NCI-H2171 treated with DMSO at 0.1 percent for 48 hours (cell line): Measurements from ENCODE around the gene CTPS2.
A peak's percentile ranks its signal among the peaks of the same experiment; 100 is the strongest.

Experiments used
- DNase-seq: peaks from one replicate; lab custom pipeline; 2025; lab: John Stamatoyannopoulos, UW

CTPS2 gene

GRCh38 chrX:16714504-16714903, 2.0 kb upstream of the CTPS2 start:
- no peak for DNase-seq

- peak; percentile 1 for DNase-seq
Observed at GRCh38 chrX:16711893-16712547, 449 bp downstream of the CTPS2 start.

GRCh38 chrX:16711219-16711811, 1.2 kb downstream of the CTPS2 start:
- no peak for DNase-seq

- no peak for DNase-seq
Observed at GRCh38 chrX:16708016-16708415, 4.5 kb downstream of the CTPS2 start.

- no peak for DNase-seq
Observed at GRCh38 chrX:16705370-16705769, 7.1 kb downstream of the CTPS2 start.

DNA sequence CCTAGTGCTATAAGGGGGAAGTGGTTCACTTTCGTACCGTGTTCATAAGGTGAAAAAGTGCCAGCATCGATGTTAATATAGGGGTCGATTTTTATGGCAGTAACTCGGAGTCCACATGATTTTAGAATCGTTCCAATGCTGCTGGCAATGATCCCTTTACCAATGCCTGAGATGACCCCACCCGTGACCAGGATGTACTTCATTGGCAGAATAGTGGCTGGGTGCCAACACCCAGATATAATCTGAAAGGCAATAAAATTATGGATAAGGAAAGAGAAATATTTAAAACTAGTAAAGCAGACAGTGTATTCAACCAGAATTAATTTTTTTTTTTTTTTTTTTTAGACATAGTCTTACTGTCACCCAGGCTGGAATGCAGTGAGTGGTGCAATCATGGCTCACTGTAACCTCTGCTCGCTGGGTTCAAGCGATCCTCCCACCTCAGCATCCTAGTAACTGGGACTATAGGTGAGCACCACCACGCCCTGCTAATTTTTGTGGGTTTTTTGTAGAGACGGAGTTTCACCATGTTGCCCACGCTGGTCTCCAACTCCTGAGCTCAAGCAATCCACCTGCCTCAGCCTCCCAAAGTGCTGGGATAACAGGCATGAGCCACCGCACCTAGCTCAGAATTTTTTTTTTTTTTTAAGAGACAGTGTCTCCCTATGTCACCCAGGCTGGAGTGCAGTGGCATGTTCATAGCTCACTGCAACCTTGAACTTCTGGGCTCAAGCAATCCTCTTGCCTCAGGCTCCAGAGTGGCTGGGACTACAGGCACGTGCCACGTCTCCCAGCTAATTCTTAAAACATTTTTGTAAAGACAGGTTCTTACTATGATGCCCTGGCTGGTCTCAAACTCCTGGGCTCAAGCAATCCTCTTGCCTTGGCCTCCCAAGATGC, 9.5 kb downstream of the CTPS2 start:
- DNase-seq: no peak

DNA sequence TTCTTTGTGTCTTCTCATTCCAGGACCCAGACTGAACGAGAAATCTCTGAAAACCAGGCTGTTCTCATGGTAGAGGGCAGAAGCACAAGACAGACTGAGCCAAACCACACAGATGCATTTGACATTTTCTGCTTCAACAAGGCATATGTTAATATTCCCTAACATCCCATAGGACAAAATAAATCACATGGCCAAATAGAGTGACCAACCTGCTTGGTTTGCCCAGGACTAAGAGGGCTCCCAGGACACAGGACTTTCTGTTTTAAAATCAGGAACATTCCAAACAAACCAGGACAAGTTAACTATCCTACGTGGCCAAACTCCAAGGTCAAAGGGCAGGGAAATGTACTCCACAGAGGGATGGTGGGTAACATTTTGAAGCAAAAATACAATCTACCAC, 11.7 kb downstream of the CTPS2 start:
- DNase-seq: no peak

DNA sequence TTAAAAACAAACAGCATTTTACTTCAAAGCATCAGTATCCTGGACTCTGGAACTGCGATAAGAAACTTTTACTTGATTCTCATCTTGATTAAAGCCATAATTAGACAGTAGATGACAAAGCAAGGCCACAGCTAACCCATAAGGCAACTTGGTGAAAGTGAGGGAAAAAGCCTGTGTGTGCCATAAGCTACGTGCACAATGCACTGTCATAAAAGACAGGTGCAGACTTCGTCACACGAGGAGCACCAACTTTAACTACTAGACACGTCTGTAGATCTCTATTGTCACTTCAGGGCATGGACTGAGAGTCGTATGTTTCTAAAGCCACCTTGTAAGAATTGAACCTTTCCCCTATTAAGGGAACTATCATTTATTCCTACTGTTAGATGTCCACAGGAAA, 13.1 kb downstream of the CTPS2 start:
- DNase-seq: no peak

DNA sequence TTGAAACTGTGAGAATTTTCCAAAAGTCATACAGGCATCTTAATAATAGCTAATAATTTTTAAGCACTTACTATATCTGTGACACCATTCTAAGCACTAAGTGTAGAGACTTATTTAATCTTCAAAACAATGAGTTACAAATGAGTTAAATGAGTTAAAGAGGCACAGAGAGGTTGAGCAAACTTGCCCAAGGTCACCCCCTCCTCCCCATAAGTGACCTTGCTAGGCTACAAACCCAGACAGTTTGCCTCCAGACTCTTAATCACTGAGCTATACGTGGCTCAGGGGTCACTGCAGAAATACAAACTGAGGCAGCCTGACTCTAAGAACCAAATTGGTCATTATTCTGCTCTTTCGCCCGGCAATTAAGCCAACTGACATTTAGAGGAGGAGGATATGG, 15.5 kb downstream of the CTPS2 start:
- no peak for DNase-seq

- peak; percentile 40 for DNase-seq
Observed at GRCh38 chrX:16695079-16695676, 17.3 kb downstream of the CTPS2 start.

DNA sequence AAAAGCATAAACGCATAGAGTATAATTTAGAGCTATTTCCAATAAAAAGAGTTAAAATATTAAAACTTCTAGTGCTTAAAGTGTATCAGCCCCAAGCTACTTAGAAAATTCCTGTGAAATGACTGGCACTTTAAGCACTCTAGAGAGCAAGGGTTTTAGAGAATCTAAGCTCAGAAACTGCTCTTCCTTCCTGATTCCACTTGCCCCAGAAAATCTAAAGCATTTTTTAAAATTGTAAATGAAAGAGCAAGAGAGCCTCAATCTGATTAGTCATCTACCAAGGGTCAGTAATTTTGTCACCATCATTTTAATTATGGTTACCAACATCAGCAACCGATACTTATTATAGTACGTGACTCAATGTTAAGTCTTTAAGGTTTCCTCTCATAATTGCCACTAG, 25.0 kb downstream of the CTPS2 start:
- DNase-seq: no peak

DNA sequence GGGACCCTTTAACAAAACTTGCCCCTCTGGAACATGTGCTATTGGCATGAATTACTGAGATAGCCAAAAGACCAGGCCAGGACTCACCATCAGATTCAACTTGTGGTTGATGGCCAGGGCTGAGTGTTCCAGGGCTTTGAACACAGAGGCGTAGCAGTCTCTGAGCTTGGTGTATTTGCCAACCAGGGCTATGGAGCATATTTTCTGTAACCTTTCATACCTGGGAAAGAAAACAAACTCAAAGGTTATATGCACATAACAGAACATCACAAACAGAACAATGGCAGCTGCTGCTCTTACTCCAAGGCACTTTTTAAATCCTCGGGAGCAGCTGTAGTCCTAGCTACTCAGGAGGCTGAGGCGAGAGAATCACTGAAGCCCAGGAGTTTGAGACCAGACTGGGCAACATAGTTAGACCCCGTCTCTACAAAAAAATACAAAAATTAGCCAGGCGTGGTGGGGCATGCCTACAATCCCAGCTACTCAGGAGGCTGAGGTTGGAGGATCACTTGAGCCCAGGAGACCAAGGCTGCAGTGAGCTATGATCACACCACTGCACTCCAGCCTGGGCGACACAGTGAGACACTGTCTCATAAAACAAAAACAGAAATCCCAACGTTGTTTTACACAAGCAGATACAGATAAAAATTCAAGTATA, 29.3 kb downstream of the CTPS2 start:
- DNase-seq: no peak

GRCh38 chrX:16678689-16679088, 33.8 kb downstream of the CTPS2 start:
- DNase-seq: no peak

DNA sequence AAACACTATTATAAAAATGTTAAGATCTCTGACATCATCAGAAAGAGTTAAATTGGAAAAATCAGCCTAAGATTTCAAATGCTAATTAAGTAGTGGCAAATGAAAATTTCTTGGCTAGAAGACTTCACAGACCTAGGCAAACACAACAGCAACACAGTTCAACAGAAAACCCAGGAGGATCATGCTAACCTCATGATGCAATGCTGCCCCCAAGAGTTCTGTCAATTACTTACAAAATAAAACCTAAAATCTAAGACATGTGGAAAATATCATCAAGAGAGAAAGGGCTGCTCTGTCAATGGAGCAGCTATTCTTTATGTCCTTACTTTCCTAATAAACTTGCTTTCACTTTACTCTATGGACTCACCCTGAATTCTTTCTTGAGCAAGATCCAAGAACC, 41.5 kb downstream of the CTPS2 start:
- DNase-seq: peak; percentile 31

GRCh38 chrX:16666541-16666940, 45.9 kb downstream of the CTPS2 start:
- no peak for DNase-seq

DNA sequence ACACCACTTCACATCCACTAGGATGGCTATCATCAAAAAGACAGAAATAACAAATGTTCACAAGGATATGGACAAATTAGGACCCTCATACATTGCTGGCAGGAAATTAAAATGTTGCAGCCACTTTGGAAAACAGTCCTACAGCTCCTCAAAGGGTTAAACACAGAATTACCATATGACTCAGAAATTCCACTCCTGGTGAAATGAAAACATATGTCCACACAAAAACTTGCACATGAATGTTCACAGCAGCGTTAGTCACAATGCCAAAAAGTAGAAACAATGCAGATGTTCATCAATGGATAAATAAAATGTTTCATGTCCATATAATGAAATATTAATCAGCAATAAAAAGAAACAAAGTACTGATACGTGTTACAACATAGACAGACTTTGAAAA, 47.4 kb downstream of the CTPS2 start:
- DNase-seq: no peak

GRCh38 chrX:16664626-16665025, 47.8 kb downstream of the CTPS2 start:
- DNase-seq: no peak

GRCh38 chrX:16664074-16664473, 48.4 kb downstream of the CTPS2 start:
- DNase-seq: no peak

GRCh38 chrX:16662402-16662801, 50.1 kb downstream of the CTPS2 start:
- DNase-seq: no peak

- DNase-seq: no peak
Observed at GRCh38 chrX:16661495-16661894, 51.0 kb downstream of the CTPS2 start.

DNA sequence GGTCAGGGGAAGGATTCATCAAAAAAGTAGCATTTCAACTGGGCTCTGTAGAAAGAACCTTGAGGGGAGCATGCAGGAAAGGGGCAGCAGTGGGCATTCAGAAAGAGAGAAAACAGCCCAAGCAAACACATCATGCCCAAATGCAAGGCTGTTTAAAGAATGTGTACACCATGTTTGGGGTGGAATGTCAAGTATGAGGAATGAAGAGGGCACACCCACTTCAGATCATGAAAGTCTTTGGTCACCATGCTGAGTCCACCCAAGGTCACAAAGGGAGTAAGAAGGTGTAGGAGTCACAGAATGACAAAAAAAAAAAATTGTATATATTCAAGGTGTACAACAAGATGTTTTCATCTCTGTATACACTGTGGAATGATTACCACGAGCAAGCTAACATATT, 53.1 kb downstream of the CTPS2 start:
- no peak for DNase-seq

DNA sequence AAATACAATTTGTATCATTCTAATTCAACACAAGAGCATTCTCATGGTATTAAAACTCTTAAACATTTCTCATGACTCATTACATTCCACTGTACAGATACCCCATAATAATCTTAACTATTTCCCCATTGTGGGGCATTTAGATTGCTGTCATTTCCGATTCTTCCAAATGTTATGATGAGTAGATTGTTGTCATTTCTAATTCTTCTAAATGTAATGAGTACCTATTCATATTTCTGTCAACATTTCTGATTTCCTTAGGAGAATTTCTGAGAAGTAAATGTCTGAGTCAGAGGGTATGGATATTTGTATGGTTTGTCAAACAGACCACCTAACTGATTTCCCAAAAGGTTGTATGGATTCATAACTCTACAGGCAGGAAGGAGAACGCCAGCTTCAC, 54.2 kb downstream of the CTPS2 start:
- DNase-seq: no peak
